ENCODE measurements around the gene PARVB.
A peak's percentile ranks its signal among the peaks of the same experiment; 100 is the strongest.
"Not testable (repeated sequence)": the region's sequence is repeated elsewhere in the genome, so short reads cannot be mapped to it uniquely, and the experiment has no call there.

Gene PARVB

GRCh38 chr22:44051961-44052360, 27.9 kb downstream of the PARVB start:
- DNase-seq (ENCODE audit: low read depth in 2 of 2) = no peak

- DNase-seq (ENCODE audit: low read depth in 2 of 2) = no peak
Observed at GRCh38 chr22:44055805-44056204, 31.7 kb downstream of the PARVB start.

- DNase-seq (ENCODE audit: low read depth in 2 of 2) = not testable (repeated sequence)
Observed at GRCh38 chr22:44056649-44057048, 32.5 kb downstream of the PARVB start.

GRCh38 chr22:44057401-44057987, 33.4 kb downstream of the PARVB start:
- no peak for DNase-seq (ENCODE audit: low read depth in 2 of 2)

GRCh38 chr22:44063462-44064371, 39.6 kb downstream of the PARVB start:
- no peak for DNase-seq (ENCODE audit: low read depth in 2 of 2)

- no peak for DNase-seq (ENCODE audit: low read depth in 2 of 2)
Observed at GRCh38 chr22:44067033-44067432, 42.9 kb downstream of the PARVB start.

- no peak for DNase-seq (ENCODE audit: low read depth in 2 of 2)
Observed at GRCh38 chr22:44067901-44068300, 43.8 kb downstream of the PARVB start.

GRCh38 chr22:44068422-44069191, 44.5 kb downstream of the PARVB start:
- no peak for DNase-seq (ENCODE audit: low read depth in 2 of 2)

GRCh38 chr22:44070029-44070428, 45.9 kb downstream of the PARVB start:
- no peak for DNase-seq (ENCODE audit: low read depth in 2 of 2)

- DNase-seq (ENCODE audit: low read depth in 2 of 2) = no peak
Observed at GRCh38 chr22:44071781-44072326, 47.8 kb downstream of the PARVB start.

- no peak for DNase-seq (ENCODE audit: low read depth in 2 of 2)
Observed at GRCh38 chr22:44074337-44074984, 50.4 kb downstream of the PARVB start.

GRCh38 chr22:44075022-44075421, 50.9 kb downstream of the PARVB start:
- DNase-seq (ENCODE audit: low read depth in 2 of 2) = no peak

- no peak for DNase-seq (ENCODE audit: low read depth in 2 of 2)
Observed at GRCh38 chr22:44075670-44076069, 51.6 kb downstream of the PARVB start.

GRCh38 chr22:44076825-44077224, 52.7 kb downstream of the PARVB start:
- DNase-seq (ENCODE audit: low read depth in 2 of 2) = no peak

GRCh38 chr22:44080936-44081861, 57.1 kb downstream of the PARVB start:
- peak; percentile 21 to 24 for DNase-seq (ENCODE audit: low read depth in 2 of 2)

GRCh38 chr22:44082801-44083200, 58.7 kb downstream of the PARVB start:
- no peak for DNase-seq (ENCODE audit: low read depth in 2 of 2)

- DNase-seq (ENCODE audit: low read depth in 2 of 2) = no peak
Observed at GRCh38 chr22:44084044-44084772, 60.1 kb downstream of the PARVB start.

- no peak for DNase-seq (ENCODE audit: low read depth in 2 of 2)
Observed at GRCh38 chr22:44085743-44086270, 61.7 kb downstream of the PARVB start.

GRCh38 chr22:44086271-44087088, 62.4 kb downstream of the PARVB start:
- no peak for DNase-seq (ENCODE audit: low read depth in 2 of 2)

All from fibroblast of skin of left biceps (primary cell).